OCI-LY3 (cell line): Measurements from ENCODE around the gene IKZF2.

Source experiments
- EZH2phosphoT487 ChIP-seq: fragments of 200-600 bp; shearing (Covaris generic); IDR thresholded peaks from 2 replicates; pipeline ENCODE4 v1.6.1; 2018; ENCODE audit warnings: antibody characterized with exemption, mixed run types, low read depth
- TF ChIP-seq, protein P1 (sequence below): fragments of 200-600, 300-600 bp; sonication (generic); IDR thresholded peaks from 2 replicates; pipeline ENCODE4 v1.5.1; 2014; ENCODE audit warnings: antibody characterized with exemption, low read length, low read depth

DNA sequence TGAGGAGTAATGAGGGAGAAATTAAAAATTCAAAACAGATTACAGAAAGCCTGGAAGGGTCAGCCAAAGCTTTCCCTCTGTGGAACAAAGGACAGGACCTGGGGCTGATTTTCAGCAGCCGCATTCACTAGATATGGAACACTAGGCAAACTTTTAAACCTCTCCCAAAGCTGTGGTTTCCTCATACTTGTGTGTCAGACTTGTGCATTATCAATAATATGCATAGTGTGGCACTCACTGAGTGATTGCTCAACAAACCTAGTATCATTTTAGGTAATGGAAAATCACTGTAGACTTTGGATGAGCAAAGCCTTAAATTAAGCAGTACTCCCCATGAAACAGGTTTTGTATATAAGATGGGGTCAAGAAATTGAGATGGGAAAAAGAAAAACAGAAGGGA is 26.3 kb upstream of the IKZF2 start:
- TF ChIP-seq, protein P1, sequence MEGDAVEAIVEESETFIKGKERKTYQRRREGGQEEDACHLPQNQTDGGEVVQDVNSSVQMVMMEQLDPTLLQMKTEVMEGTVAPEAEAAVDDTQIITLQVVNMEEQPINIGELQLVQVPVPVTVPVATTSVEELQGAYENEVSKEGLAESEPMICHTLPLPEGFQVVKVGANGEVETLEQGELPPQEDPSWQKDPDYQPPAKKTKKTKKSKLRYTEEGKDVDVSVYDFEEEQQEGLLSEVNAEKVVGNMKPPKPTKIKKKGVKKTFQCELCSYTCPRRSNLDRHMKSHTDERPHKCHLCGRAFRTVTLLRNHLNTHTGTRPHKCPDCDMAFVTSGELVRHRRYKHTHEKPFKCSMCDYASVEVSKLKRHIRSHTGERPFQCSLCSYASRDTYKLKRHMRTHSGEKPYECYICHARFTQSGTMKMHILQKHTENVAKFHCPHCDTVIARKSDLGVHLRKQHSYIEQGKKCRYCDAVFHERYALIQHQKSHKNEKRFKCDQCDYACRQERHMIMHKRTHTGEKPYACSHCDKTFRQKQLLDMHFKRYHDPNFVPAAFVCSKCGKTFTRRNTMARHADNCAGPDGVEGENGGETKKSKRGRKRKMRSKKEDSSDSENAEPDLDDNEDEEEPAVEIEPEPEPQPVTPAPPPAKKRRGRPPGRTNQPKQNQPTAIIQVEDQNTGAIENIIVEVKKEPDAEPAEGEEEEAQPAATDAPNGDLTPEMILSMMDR = no peak
- TF ChIP-seq EZH2phosphoT487 = no peak
